ENCODE data around the gene TELO2. TPM values are rescaled to one million over a fixed set of nuclear protein-coding genes. Genes with fewer than 3 reads are reported as not detected.

Gene TELO2
- total and polyA plus RNA-seq, 2 donors (not counting 3 experiments of a cell fraction or from before 2014, with no cell fraction given) = 30.7 to 61.6 TPM

GRCh38 chr16:1454561-1454960 is 38.6 kb upstream of the TELO2 start:
- intact Hi-C loops (cut with micrococcal nuclease) = no loop called here
- Histone ChIP-seq H3K4me2 (ENCODE audit: insufficient read depth, low read length) (no peak overlapping the region), H3K27ac (ENCODE audit: insufficient read depth, low read depth, low read length) (no peak overlapping the region), H4K20me1 (replicated peaks; ENCODE audit: control insufficient read depth, extremely low read depth, insufficient read depth, low read length) (no peaks in the 10 kb centered on the region), H3K79me2 (ENCODE audit: control insufficient read depth, insufficient read depth, low read length) (no peaks in the 10 kb centered on the region), H3K27me3 (ENCODE audit: control insufficient read depth in 2 of 2, insufficient read depth in 2 of 2, low read length in 2 of 2) (no peaks in the 10 kb centered on the region), H3K9me3 (replicated peaks; ENCODE audit: control insufficient read depth, insufficient read depth, low read length) (no peaks in the 10 kb centered on the region), H3K4me3 (replicated peaks in 1 of 3; ENCODE audit: insufficient read depth in 1 of 3, low read depth in 1 of 3, low read length in 3 of 3) (no peak overlapping the region), H2AFZ (ENCODE audit: low read depth, low read length) (no peak overlapping the region), H3K36me3 (ENCODE audit: control insufficient read depth in 2 of 2, extremely low read depth in 1 of 2, insufficient read depth in 2 of 2, low read length in 2 of 2) (peaks cover 0 to 51% of the 10 kb centered on the region in 2 experiments), H3K9me1 (replicated peaks; ENCODE audit: control insufficient read depth, extremely low read depth, insufficient read depth, low read length) (no peaks in the 10 kb centered on the region), H3K4me1 (ENCODE audit: control insufficient read depth, extremely low read depth, insufficient read depth, low read length) (no peaks in the 10 kb centered on the region), H3K9ac (replicated peaks; ENCODE audit: extremely low read depth, insufficient read depth, low read length) (no peak overlapping the region)
- TF ChIP-seq GATA2 (IDR thresholded peaks at IDR 0.05; ENCODE audit: insufficient read depth, insufficient read length, low read depth, low read length) (no peak), JUN (IDR thresholded peaks at IDR 0.05; ENCODE audit: borderline replicate concordance, insufficient read depth, insufficient read length, low read depth) (no peak), POLR2A (IDR thresholded peaks at IDR 0.05; ENCODE audit: low read depth, low read length) (no peak), EZH2 (IDR thresholded peaks at IDR 0.05; ENCODE audit: borderline replicate concordance, low read depth, low read length, severe bottlenecking) (no peak), MYC (IDR thresholded peaks at IDR 0.05; ENCODE audit: low read depth, low read length) (no peak), FOS (IDR thresholded peaks at IDR 0.05; ENCODE audit: borderline replicate concordance, insufficient read depth, low read length) (no peak), POLR2AphosphoS5 (IDR thresholded peaks at IDR 0.05; ENCODE audit: insufficient read depth, low read depth, low read length) (no peak), CTCF (IDR thresholded peaks at IDR 0.05; ENCODE audit: extremely low read depth in 1 of 2, insufficient read depth in 1 of 2, low read depth in 1 of 2, low read length in 2 of 2) (no peak), MAX (IDR thresholded peaks at IDR 0.05; ENCODE audit: insufficient read depth, insufficient read length) (no peak)
- FAIRE-seq (no peak), DNase-seq (ENCODE audit: low read depth, low spot score) (no peak)
- BruUV-seq (replicated peaks) = no TSS peak
- POLR2A ChIA-PET = no interaction called here
- dilution Hi-C loops (cut with MboI; ENCODE audit: extremely low pct_ligation_motif_present, low sequenced_read_pairs) = no loop called here
- CTCF ChIA-PET = no interaction called here

Measured in endothelial cell of umbilical vein (primary cell).